HG02885 (cell line): ENCODE data around the gene BAIAP2L1.

Source experiments
- ATAC-seq: cut with Tn5 transposase; IDR thresholded peaks from one replicate; pipeline ENCODE4 v1.9.1; 2021; ENCODE audit warnings: mild to moderate bottlenecking; ENCODE audit not compliant: unreplicated experiment, poor library complexity

BAIAP2L1 gene

GRCh38 chr7:98297626-98298286 is 103.1 kb downstream of the BAIAP2L1 start:
- no peak for ATAC-seq

DNA sequence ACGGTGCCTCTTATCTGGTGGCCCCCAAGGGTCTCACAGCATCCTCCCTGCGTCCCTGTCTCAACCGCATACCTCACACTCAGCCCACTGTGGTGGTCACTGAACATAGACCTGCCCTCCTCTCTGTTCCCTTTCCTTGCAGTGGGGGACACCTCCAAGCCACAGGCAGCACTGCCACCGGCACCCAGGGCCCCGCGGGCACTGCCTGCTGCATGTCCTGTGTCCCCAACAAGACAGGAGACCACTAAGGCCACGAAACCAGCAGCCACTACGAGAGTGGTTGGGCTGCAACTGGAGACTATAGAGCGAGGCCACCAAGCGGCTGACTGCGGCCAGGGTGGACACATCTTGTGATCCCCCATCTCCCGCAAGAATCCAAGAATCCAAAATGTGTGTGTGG is 104.1 kb downstream of the BAIAP2L1 start:
- no peak for ATAC-seq

GRCh38 chr7:98295467-98296192 is 105.3 kb downstream of the BAIAP2L1 start:
- no peak for ATAC-seq

DNA sequence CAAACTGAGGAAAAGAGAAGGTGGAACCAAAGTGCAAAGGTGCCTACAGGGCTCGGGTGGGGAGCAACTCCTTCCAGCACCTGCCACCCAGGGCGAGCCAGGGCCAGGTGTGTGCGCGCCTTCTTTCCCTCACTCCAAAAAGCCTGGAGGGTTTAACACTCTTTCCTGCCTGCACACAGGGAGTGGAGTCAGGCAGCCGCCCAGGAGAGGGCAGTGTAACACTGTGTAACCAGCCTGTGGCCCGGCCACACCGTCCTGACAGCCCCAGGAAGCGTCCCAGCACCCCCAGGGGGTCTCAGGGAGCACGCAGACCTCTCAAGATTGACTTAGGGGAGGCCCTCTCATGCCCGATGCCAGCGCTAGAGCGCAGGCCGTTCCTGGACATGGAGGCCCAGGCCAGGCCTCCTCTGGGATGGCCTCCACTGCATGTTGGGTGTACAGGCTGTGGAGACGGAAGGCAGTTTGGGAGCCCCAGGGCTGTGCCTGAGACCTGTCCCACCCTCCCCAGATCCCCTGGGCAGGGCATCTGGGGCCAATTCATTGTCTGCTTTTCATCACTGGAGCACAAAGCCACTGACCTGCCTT is 106.0 kb downstream of the BAIAP2L1 start:
- ATAC-seq = peak; percentile 59

DNA sequence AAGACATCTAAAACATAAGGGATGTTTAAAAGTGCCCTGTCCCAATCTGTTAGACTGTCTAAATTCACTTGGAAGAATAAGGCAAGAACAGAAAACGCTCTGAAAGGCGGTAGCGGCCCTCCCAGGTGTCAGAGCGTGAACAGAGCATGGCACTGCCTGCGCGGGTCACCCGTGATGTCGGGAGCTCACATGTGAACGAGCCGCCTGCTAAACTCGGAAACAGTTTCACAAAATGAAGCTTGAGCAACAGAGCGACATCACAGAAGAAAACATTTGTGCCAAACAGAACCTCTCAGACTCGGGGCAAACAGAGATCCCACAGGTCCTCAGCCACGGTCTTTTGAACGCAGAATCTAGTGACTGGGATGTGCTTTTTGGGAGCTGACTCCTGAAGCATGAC is 106.6 kb downstream of the BAIAP2L1 start:
- ATAC-seq = no peak

DNA sequence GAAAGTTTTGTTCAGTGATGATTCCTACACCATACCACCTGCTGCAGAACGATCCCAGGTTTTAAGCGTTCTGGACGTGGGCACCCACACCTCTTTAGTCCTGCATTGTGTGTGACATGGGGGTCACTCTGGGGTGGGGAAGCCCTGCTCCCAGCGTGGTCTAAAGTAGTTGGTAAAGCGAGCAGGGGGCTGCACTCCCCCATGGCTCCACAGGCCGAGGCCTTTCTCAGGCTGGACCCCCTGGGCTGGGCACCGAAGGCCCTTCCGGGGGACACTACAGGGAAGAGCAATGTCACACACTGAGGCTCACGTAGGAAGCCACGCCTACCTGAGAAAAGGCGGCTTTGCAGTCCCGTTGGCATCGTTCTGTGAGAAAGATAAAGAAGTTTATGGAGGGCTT is 107.1 kb downstream of the BAIAP2L1 start:
- no peak for ATAC-seq

DNA sequence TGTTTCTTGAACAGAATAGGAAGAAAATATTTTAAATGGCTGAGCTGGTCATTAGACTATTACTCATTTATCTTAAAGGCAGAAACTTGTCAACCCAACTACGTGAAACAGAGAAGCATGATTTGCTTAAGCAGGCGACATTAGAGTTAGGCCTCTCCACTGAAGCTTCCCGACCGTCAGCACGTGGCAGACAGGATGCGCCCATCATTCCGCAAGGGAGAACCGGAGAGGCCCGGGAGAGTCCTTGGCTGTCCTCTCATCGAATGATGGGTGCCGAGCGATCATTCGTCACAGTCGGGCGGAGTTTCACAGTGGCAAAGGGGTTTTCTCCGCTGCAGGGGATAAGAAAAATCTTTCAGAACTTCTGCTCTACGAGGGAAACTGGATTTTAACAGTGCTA is 107.6 kb downstream of the BAIAP2L1 start:
- ATAC-seq = no peak

GRCh38 chr7:98291717-98292116 is 109.2 kb downstream of the BAIAP2L1 start:
- no peak for ATAC-seq

GRCh38 chr7:98289333-98289875 is 111.5 kb downstream of the BAIAP2L1 start:
- no peak for ATAC-seq

GRCh38 chr7:98288064-98288823 is 112.6 kb downstream of the BAIAP2L1 start:
- ATAC-seq = no peak

GRCh38 chr7:98287486-98287959 is 113.4 kb downstream of the BAIAP2L1 start:
- no peak for ATAC-seq

DNA sequence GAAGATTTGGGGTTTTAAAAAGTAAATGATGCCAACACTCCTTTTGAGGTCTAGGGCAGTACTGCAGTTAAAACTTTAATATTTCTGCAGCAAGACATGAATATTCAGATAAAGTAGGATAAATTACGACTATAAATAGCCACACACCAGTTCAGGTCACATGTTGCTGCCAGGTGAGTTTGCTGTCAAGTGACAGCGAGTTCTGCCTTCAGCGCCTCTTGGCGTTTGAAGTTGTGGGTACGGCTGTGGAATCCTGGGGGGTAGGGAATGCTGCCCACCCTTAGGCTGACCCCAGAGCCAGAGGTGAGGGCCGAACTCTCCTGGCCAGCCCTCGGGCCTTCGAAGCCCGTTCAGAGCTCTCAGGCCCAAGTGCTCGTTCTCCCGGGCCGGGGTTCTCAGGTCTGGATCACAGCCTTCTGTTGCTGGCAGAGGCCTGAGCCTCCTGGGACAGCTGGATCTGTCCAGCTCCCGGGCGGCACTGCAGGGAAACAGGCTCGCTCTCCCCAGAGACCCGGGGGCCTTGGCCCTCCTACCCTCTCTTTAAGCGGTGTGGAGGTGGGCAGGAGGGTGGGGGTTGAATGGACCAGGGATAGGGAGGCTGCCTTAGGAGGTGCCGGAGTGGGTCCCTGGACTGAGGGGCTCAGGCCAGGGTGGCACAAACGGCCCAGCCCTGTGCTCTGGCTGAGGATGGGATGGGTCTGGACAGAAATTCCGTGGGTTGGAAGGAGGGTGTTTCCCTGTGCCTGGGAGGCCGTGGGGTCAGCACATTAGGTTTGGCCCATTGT is 114.0 kb downstream of the BAIAP2L1 start:
- no peak for ATAC-seq

- ATAC-seq = no peak
These were observed 114.8 kb downstream of the BAIAP2L1 start for GRCh38 chr7:98286093-98286539.

GRCh38 chr7:98285157-98286092 is 115.5 kb downstream of the BAIAP2L1 start:
- ATAC-seq = no peak

GRCh38 chr7:98284335-98285036 is 116.4 kb downstream of the BAIAP2L1 start:
- no peak for ATAC-seq

GRCh38 chr7:98283887-98284222 is 117.0 kb downstream of the BAIAP2L1 start:
- ATAC-seq = no peak

GRCh38 chr7:98283127-98283886 is 117.6 kb downstream of the BAIAP2L1 start:
- no peak for ATAC-seq
